Measurements from ENCODE around the gene IQGAP1. TPM values are rescaled to one million over a fixed set of nuclear protein-coding genes. Genes with fewer than 3 reads are reported as not detected.
"Not testable (repeated sequence)": the region's sequence is repeated elsewhere in the genome, so short reads cannot be mapped to it uniquely, and the experiment has no call there.

IQGAP1 gene
- total RNA-seq, 1 donor from 2014 or later: 178 TPM

DNA sequence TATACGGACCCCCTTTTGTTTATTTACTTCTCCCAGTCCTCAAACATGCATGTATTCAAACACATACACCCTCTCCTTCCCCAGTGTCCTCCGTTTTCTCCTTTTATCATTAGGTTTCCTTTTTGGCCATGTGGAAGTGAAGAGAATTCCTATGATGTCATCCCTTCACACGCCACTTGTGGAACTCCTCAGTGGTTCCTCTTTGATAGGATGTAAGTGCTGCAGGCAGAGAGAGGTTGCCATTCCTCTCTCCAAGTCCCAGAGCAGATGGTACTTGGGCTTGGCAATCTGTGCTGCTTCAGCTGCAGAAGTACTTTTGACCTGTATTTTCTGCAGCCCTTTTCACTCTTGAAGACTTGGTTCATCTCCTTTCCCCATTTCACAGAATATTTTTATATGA lies 108.7 kb downstream of the IQGAP1 start:
- no peaks in the 10 kb centered on the region for H3K27me3 Mint-ChIP-seq (ENCODE audit: unreplicated experiment)
- no peaks in the 10 kb centered on the region for H3K9me3 Mint-ChIP-seq (ENCODE audit: unreplicated experiment)
- no peak overlapping the region for H3K4me3 Mint-ChIP-seq (ENCODE audit: unreplicated experiment)
- TF ChIP-seq, protein P1, sequence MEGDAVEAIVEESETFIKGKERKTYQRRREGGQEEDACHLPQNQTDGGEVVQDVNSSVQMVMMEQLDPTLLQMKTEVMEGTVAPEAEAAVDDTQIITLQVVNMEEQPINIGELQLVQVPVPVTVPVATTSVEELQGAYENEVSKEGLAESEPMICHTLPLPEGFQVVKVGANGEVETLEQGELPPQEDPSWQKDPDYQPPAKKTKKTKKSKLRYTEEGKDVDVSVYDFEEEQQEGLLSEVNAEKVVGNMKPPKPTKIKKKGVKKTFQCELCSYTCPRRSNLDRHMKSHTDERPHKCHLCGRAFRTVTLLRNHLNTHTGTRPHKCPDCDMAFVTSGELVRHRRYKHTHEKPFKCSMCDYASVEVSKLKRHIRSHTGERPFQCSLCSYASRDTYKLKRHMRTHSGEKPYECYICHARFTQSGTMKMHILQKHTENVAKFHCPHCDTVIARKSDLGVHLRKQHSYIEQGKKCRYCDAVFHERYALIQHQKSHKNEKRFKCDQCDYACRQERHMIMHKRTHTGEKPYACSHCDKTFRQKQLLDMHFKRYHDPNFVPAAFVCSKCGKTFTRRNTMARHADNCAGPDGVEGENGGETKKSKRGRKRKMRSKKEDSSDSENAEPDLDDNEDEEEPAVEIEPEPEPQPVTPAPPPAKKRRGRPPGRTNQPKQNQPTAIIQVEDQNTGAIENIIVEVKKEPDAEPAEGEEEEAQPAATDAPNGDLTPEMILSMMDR (IDR thresholded peaks at IDR 0.05): no peak
- H3K27ac Mint-ChIP-seq (ENCODE audit: unreplicated experiment): no peak overlapping the region
- no peak for DNase-seq (ENCODE audit: extremely low spot score, unreplicated experiment)
- H3K4me1 Mint-ChIP-seq (ENCODE audit: unreplicated experiment): no peaks in the 10 kb centered on the region
- peaks cover 67% of the 10 kb centered on the region for H3K36me3 Mint-ChIP-seq (ENCODE audit: unreplicated experiment)

DNA sequence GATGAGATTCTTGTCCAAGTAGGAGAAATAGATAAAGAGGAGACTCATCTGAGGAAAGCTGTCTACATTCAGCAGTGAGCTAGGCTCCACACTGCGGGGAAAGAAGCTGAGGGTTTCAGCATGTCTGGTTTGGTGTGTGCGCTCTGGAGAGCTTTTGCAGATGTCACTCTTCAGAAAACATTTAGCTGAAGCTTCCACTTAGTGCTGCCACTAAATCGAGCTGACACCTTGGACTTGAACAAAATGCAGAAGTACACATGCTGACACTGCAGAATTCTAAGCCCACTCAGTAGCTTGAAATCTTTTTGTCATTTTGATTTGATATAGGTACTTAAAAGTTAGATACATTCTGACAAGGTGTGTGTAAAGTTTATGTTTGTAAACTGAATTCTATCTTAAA lies 109.3 kb downstream of the IQGAP1 start:
- Mint-ChIP-seq H3K9me3 (ENCODE audit: unreplicated experiment) (no peaks in the 10 kb centered on the region), H3K27me3 (ENCODE audit: unreplicated experiment) (no peaks in the 10 kb centered on the region), H3K4me3 (ENCODE audit: unreplicated experiment) (no peak overlapping the region), H3K36me3 (ENCODE audit: unreplicated experiment) (peaks cover 64% of the 10 kb centered on the region), H3K27ac (ENCODE audit: unreplicated experiment) (no peak overlapping the region), H3K4me1 (ENCODE audit: unreplicated experiment) (no peaks in the 10 kb centered on the region)
- DNase-seq (ENCODE audit: extremely low spot score, unreplicated experiment): no peak
- TF ChIP-seq, protein P1 (IDR thresholded peaks at IDR 0.05): no peak

DNA sequence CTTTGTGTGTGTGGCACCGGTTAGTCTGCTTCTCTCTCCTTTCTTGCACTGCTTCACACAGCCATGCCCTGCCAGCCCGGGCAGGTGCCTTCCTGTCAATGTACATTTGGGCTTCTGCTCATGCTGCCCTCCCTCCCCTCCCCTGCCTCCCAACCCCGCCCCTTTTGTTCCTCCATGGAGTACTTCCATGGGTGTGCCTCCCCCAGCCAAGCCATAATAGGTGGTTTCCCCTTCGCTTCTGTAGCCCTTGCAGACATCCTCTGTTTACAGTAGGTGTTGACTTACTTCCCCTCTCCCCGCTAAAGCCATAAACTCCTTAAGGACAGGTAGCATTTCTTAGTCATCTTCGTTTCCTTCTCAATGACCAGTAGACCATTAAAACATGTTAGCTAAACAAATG lies 109.9 kb downstream of the IQGAP1 start:
- H3K36me3 Mint-ChIP-seq (ENCODE audit: unreplicated experiment): peaks cover 62% of the 10 kb centered on the region
- H3K27ac Mint-ChIP-seq (ENCODE audit: unreplicated experiment): no peak overlapping the region
- H3K27me3 Mint-ChIP-seq (ENCODE audit: unreplicated experiment): no peaks in the 10 kb centered on the region
- no peak for DNase-seq (ENCODE audit: extremely low spot score, unreplicated experiment)
- H3K4me1 Mint-ChIP-seq (ENCODE audit: unreplicated experiment): no peaks in the 10 kb centered on the region
- no peak overlapping the region for H3K4me3 Mint-ChIP-seq (ENCODE audit: unreplicated experiment)
- no peaks in the 10 kb centered on the region for H3K9me3 Mint-ChIP-seq (ENCODE audit: unreplicated experiment)
- TF ChIP-seq, protein P1 (IDR thresholded peaks at IDR 0.05): no peak

DNA sequence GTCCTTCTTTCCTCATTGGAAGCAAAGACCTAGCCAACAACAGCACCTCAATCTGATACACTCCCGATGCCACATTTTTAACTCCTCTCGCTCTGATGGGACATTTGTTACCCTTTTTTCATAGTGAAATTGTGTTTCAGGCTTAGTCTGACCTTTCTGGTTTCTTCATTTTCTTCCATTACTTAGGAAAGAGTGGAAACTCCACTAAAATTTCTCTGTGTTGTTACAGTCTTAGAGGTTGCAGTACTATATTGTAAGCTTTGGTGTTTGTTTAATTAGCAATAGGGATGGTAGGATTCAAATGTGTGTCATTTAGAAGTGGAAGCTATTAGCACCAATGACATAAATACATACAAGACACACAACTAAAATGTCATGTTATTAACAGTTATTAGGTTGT lies 112.1 kb downstream of the IQGAP1 start:
- H3K4me3 Mint-ChIP-seq (ENCODE audit: unreplicated experiment): no peak overlapping the region
- DNase-seq (ENCODE audit: extremely low spot score, unreplicated experiment): no peak
- peaks cover 47% of the 10 kb centered on the region for H3K36me3 Mint-ChIP-seq (ENCODE audit: unreplicated experiment)
- no peaks in the 10 kb centered on the region for H3K9me3 Mint-ChIP-seq (ENCODE audit: unreplicated experiment)
- no peak overlapping the region for H3K27ac Mint-ChIP-seq (ENCODE audit: unreplicated experiment)
- TF ChIP-seq, protein P1 (IDR thresholded peaks at IDR 0.05): no peak
- no peaks in the 10 kb centered on the region for H3K27me3 Mint-ChIP-seq (ENCODE audit: unreplicated experiment)
- H3K4me1 Mint-ChIP-seq (ENCODE audit: unreplicated experiment): no peaks in the 10 kb centered on the region

DNA sequence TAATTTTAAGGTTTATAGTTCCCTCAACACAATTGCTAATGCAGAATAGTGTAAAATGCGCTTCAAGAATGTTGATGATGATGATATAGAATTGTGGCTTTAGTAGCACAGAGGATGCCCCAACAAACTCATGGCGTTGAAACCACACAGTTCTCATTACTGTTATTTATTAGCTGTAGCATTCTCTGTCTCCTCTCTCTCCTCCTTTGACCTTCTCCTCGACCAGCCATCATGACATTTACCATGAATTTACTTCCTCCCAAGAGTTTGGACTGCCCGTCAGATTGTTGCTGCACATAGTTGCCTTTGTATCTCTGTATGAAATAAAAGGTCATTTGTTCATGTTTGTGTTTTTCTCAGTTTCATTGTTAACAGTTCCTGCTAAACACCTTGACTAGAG lies 113.9 kb downstream of the IQGAP1 start:
- H3K27me3 Mint-ChIP-seq (ENCODE audit: unreplicated experiment): no peaks in the 10 kb centered on the region
- H3K9me3 Mint-ChIP-seq (ENCODE audit: unreplicated experiment): no peaks in the 10 kb centered on the region
- H3K4me3 Mint-ChIP-seq (ENCODE audit: unreplicated experiment): no peak overlapping the region
- no peaks in the 10 kb centered on the region for H3K4me1 Mint-ChIP-seq (ENCODE audit: unreplicated experiment)
- H3K36me3 Mint-ChIP-seq (ENCODE audit: unreplicated experiment): peaks cover 39% of the 10 kb centered on the region
- TF ChIP-seq, protein P1 (IDR thresholded peaks at IDR 0.05): no peak
- DNase-seq (ENCODE audit: extremely low spot score, unreplicated experiment): no peak
- no peak overlapping the region for H3K27ac Mint-ChIP-seq (ENCODE audit: unreplicated experiment)

DNA sequence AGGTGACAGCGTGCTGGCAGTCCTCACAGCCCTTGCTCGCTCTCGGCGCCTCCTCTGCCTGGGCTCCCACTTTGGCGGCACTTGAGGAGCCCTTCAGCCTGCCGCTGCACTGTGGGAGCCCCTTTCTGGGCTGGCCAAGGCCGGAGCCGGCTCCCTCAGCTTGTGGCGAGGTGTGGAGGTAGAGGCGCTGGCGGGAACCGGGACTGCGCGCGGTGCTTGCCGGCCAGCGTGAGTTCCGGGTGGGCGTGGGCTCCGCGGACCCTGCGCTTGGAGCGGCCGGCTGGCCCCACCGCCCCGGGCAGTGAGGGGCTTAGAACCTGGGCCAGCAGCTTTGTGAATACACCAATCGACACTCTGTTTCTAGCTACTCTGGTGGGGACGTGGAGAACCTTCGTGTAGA lies 122.7 kb downstream of the IQGAP1 start:
- not testable (repeated sequence) for H3K4me3 Mint-ChIP-seq (ENCODE audit: unreplicated experiment); H3K27me3 Mint-ChIP-seq (ENCODE audit: unreplicated experiment); H3K27ac Mint-ChIP-seq (ENCODE audit: unreplicated experiment); DNase-seq (ENCODE audit: extremely low spot score, unreplicated experiment); H3K36me3 Mint-ChIP-seq (ENCODE audit: unreplicated experiment); H3K9me3 Mint-ChIP-seq (ENCODE audit: unreplicated experiment); H3K4me1 Mint-ChIP-seq (ENCODE audit: unreplicated experiment)

DNA sequence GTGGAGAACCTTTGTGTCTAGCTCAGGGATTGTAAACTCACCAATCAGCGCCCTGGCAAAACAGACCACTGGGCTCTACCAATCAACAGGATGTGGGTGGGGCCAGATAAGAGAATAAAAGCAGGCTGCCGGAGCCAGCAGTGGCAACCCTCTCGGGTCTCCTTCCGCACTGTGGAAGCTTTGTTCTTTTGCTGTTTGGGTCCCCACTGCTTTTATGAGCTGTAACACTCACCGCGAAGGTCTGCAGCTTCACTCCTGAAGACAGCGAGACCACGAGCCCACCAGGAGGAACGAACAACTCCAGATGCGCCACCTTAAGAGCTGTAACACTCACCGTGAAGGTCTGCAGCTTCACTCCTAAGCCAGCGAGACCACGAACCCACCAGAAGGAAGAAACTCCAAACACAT lies 123.2 kb downstream of the IQGAP1 start:
- H3K27me3 Mint-ChIP-seq (ENCODE audit: unreplicated experiment); H3K9me3 Mint-ChIP-seq (ENCODE audit: unreplicated experiment); H3K27ac Mint-ChIP-seq (ENCODE audit: unreplicated experiment); H3K4me1 Mint-ChIP-seq (ENCODE audit: unreplicated experiment); H3K4me3 Mint-ChIP-seq (ENCODE audit: unreplicated experiment); DNase-seq (ENCODE audit: extremely low spot score, unreplicated experiment); H3K36me3 Mint-ChIP-seq (ENCODE audit: unreplicated experiment): not testable (repeated sequence)
